ENCODE results near the gene RPL22.

The RPL22 gene

GRCh38 chr1:6151291-6151822 lies 48.0 kb downstream of the RPL22 start:
- no peak for DNase-seq

- no peak for DNase-seq
These were observed 49.1 kb downstream of the RPL22 start for GRCh38 chr1:6150006-6150938.

GRCh38 chr1:6149597-6149996 lies 49.8 kb downstream of the RPL22 start:
- DNase-seq, result no peak

- DNase-seq, result peak; percentile 27 to 66 (median 52)
These were observed 50.7 kb downstream of the RPL22 start for GRCh38 chr1:6148497-6149241.

GRCh38 chr1:6145864-6146410 lies 53.5 kb downstream of the RPL22 start:
- no peak for DNase-seq

- no peak for DNase-seq
These were observed 54.0 kb downstream of the RPL22 start for GRCh38 chr1:6145396-6145750.

GRCh38 chr1:6144647-6145395 lies 54.6 kb downstream of the RPL22 start:
- no peak for DNase-seq

- no peak for DNase-seq
These were observed 55.2 kb downstream of the RPL22 start for GRCh38 chr1:6144175-6144574.

- no peak for DNase-seq
These were observed 56.0 kb downstream of the RPL22 start for GRCh38 chr1:6143395-6143794.

GRCh38 chr1:6142734-6143133 lies 56.7 kb downstream of the RPL22 start:
- no peak for DNase-seq

- no peak for DNase-seq
These were observed 57.3 kb downstream of the RPL22 start for GRCh38 chr1:6142036-6142621.

GRCh38 chr1:6141592-6141991 lies 57.8 kb downstream of the RPL22 start:
- no peak for DNase-seq

- DNase-seq, result no peak
These were observed 59.0 kb downstream of the RPL22 start for GRCh38 chr1:6140413-6140812.

- DNase-seq, result no peak
These were observed 61.6 kb downstream of the RPL22 start for GRCh38 chr1:6137758-6138157.

- DNase-seq, result no peak
These were observed 62.7 kb downstream of the RPL22 start for GRCh38 chr1:6136516-6137220.

Data from activated naive CD4-positive, alpha-beta T cell (primary cell).